Kidney epithelial cell (primary cell): ENCODE data around the gene MDM4. TPM values are rescaled to one million over a fixed set of nuclear protein-coding genes. Genes with fewer than 3 reads are reported as not detected.
"Not testable (repeated sequence)": the region's sequence is repeated elsewhere in the genome, so short reads cannot be mapped to it uniquely, and the experiment has no call there.

Experiments used
- DNase-seq: peaks from one replicate; pipeline ENCODE4 v3.0.0-alpha.2; 2010; ENCODE audit warnings: low read depth
- H3K27me3 ChIP-seq: 2 replicates; pipeline ENCODE4 v1.6.0; 2011; ENCODE audit warnings: low read length; ENCODE audit not compliant: control insufficient read depth, insufficient read depth
- H3K36me3 ChIP-seq: 2 replicates; pipeline ENCODE4 v1.5.1; 2011; ENCODE audit warnings: low read length; ENCODE audit not compliant: control insufficient read depth, insufficient read depth
- H3K4me3 ChIP-seq: 2 replicates; pipeline ENCODE4 v1.5.1; 2011; ENCODE audit warnings: low read depth, mild to moderate bottlenecking, control low read depth, low read length
- CTCF ChIP-seq: IDR thresholded peaks from 2 replicates; pipeline ENCODE4 v1.5.1; 2011; ENCODE audit warnings: mild to moderate bottlenecking, moderate library complexity, low read length, control low read depth, inconsistent platforms; ENCODE audit not compliant: insufficient read depth, poor library complexity, severe bottlenecking
- total RNA-seq: library from RNA; depleted of rRNA; stranded (reverse); fragments of >200 nt; gene quantifications from 2 replicates; pipeline ENCODE4 v1.2.3, GENCODE V29; 2015

Gene MDM4
- total RNA-seq, 1 donor from 2014 or later: 21.0 TPM

- no peak overlapping the region for H3K4me3 ChIP-seq
- no peaks in the 10 kb centered on the region for H3K27me3 ChIP-seq
- no peaks in the 10 kb centered on the region for H3K36me3 ChIP-seq
- DNase-seq: no peak
- no peak for TF ChIP-seq CTCF
Measured at GRCh38 chr1:204483791-204484190, 32.4 kb upstream of the MDM4 start.

GRCh38 chr1:204486513-204487255 is 29.5 kb upstream of the MDM4 start:
- not testable (repeated sequence) for H3K27me3 ChIP-seq, H3K36me3 ChIP-seq, DNase-seq, H3K4me3 ChIP-seq

- H3K36me3 ChIP-seq: no peaks in the 10 kb centered on the region
- no peak for DNase-seq
- no peaks in the 10 kb centered on the region for H3K27me3 ChIP-seq
- H3K4me3 ChIP-seq: no peak overlapping the region
- TF ChIP-seq CTCF: no peak
Measured at GRCh38 chr1:204487256-204487615, 29.0 kb upstream of the MDM4 start.

- Histone ChIP-seq H3K4me3 (no peak overlapping the region), H3K27me3 (peaks cover 2% of the 10 kb centered on the region), H3K36me3 (no peaks in the 10 kb centered on the region)
- no peak for DNase-seq
- no peak for TF ChIP-seq CTCF
Measured at GRCh38 chr1:204491655-204492054, 24.6 kb upstream of the MDM4 start.

- peaks cover 2% of the 10 kb centered on the region for H3K27me3 ChIP-seq
- no peak for TF ChIP-seq CTCF
- H3K4me3 ChIP-seq: peak overlapping the region; percentile 68
- no peaks in the 10 kb centered on the region for H3K36me3 ChIP-seq
- DNase-seq: no peak
Measured at GRCh38 chr1:204493145-204493983, 22.8 kb upstream of the MDM4 start.

- DNase-seq: no peak
- no peak for TF ChIP-seq CTCF
Measured at GRCh38 chr1:204493984-204494280, 22.3 kb upstream of the MDM4 start.

More at GRCh38 chr1:204493984-204494280, 22.3 kb upstream of the MDM4 start:
- peak overlapping the region; percentile 68 for H3K4me3 ChIP-seq
- H3K36me3 ChIP-seq: no peaks in the 10 kb centered on the region
- peaks cover 2% of the 10 kb centered on the region for H3K27me3 ChIP-seq
